Caco-2 (cell line): ENCODE results near the gene CHCHD6. TPM values are rescaled to one million over a fixed set of nuclear protein-coding genes. Genes with fewer than 3 reads are reported as not detected.

Experiments used
- BruUV-seq: library from RNA; stranded (reverse); fragments of 400-500 nt; replicated peaks from 2 replicates; lab custom pipeline; 2021; lab: Mats Ljungman, UMichigan
- CTCF ChIA-PET: fragments of 300-600 bp; sonication (Branson Sonifier 250); formaldehyde crosslinking; loops from one replicate; lab custom pipeline; 2022; ENCODE audit warnings: antibody characterized with exemption; lab: Charles Lee
- POLR2A ChIA-PET: fragments of 300-600 bp; sonication (Branson Sonifier 250); formaldehyde crosslinking; loops from one replicate; lab custom pipeline; 2022; ENCODE audit warnings: antibody characterized with exemption; lab: Charles Lee
- DNase-seq, 2 experiments: peaks; one replicate each; pipeline versions ENCODE4 v3.0.0 to v3.0.0-alpha.2; 2020 to 2022
- H3K27me3 ChIP-seq: replicated peaks from 2 replicates; pipeline ENCODE4 v1.6.0; 2011; ENCODE audit warnings: low read length; ENCODE audit not compliant: control insufficient read depth, insufficient read depth
- H3K36me3 ChIP-seq: 2 replicates; pipeline ENCODE4 v1.5.1; 2011; ENCODE audit warnings: low read length; ENCODE audit not compliant: control insufficient read depth, insufficient read depth
- H3K4me1 ChIP-seq: fragments of 250-450 bp; sonication (Bioruptor Pico); 2 replicates; pipeline ENCODE4 v1.5.1; 2020; ENCODE audit warnings: mild to moderate bottlenecking
- H3K4me3 ChIP-seq: 2 replicates; pipeline ENCODE4 v1.5.1; 2011; ENCODE audit warnings: low read depth, mild to moderate bottlenecking, control low read depth, low read length
- H3K9me3 ChIP-seq: fragments of 250-450 bp; sonication (Bioruptor Pico); 2 replicates; pipeline ENCODE4 v1.5.1; 2020; ENCODE audit warnings: mild to moderate bottlenecking, moderate library complexity
- H3K27ac Mint-ChIP-seq: one replicate; pipeline ENCODE4 v1.8.0; 2022; ENCODE audit warnings: mixed read lengths; ENCODE audit not compliant: unreplicated experiment
- H3K27me3 Mint-ChIP-seq: one replicate; pipeline ENCODE4 v1.8.0; 2022; ENCODE audit warnings: mixed read lengths; ENCODE audit not compliant: insufficient read depth, unreplicated experiment
- H3K36me3 Mint-ChIP-seq: one replicate; pipeline ENCODE4 v1.8.0; 2022; ENCODE audit warnings: mild to moderate bottlenecking, mixed read lengths; ENCODE audit not compliant: insufficient read depth, unreplicated experiment
- H3K4me1 Mint-ChIP-seq: one replicate; pipeline ENCODE4 v1.8.0; 2022; ENCODE audit warnings: low read depth, mixed read lengths; ENCODE audit not compliant: unreplicated experiment
- H3K4me3 Mint-ChIP-seq: one replicate; pipeline ENCODE4 v1.8.0; 2022; ENCODE audit warnings: mild to moderate bottlenecking, moderate library complexity, mixed read lengths; ENCODE audit not compliant: unreplicated experiment
- H3K9me3 Mint-ChIP-seq: one replicate; pipeline ENCODE4 v1.8.0; 2022; ENCODE audit warnings: mixed read lengths; ENCODE audit not compliant: unreplicated experiment
- CTCF ChIP-seq, 2 experiments: fragments of 200-600 bp in 1 of 2; IDR thresholded peaks; 1 replicate in 1 of 2; 2 replicates in 1 of 2; pipeline versions ENCODE4 v1.5.1 to v1.8.0; 2011 to 2022; ENCODE audit warnings: antibody characterized with exemption in 1 of 2, control low read depth in 1 of 2, inconsistent platforms in 1 of 2, low read depth in 1 of 2, low read length in 1 of 2, mild to moderate bottlenecking in 1 of 2, moderate library complexity in 1 of 2; ENCODE audit not compliant: insufficient read depth in 1 of 2, severe bottlenecking in 1 of 2, unreplicated experiment in 1 of 2
- intact Hi-C: fragments of 100-400 bp; cut with micrococcal nuclease; formaldehyde crosslinking; loops from one replicate; pipeline ENCODE4 v1.10.0; 2022; ENCODE audit not compliant: unreplicated experiment
- total RNA-seq: library from RNA; stranded (reverse); gene quantifications from 2 replicates; pipeline ENCODE4 v1.2.3, GENCODE V29; 2022

CHCHD6 gene
- total RNA-seq, 1 experiment from 2014 or later: 49.5 TPM

- intact Hi-C loops: no loop called here
- Mint-ChIP-seq H3K9me3 (no peaks in the 10 kb centered on the region), H3K27ac (no peak overlapping the region), H3K4me1 (no peaks in the 10 kb centered on the region), H3K36me3 (no peaks in the 10 kb centered on the region), H3K27me3 (peaks cover 7% of the 10 kb centered on the region), H3K4me3 (no peak overlapping the region)
- CTCF ChIA-PET: no interaction called here
- BruUV-seq: no TSS peak
- no peak for DNase-seq
- no peaks in the 10 kb centered on the region for H3K36me3 ChIP-seq
- no peaks in the 10 kb centered on the region for H3K4me1 ChIP-seq
- TF ChIP-seq CTCF (IDR thresholded peaks at IDR 0.05; ENCODE audit: insufficient read depth in 1 of 2, low read depth in 1 of 2, low read length in 1 of 2, severe bottlenecking in 1 of 2, unreplicated experiment in 1 of 2): no peak
- POLR2A ChIA-PET: no interaction called here
- peaks cover 2% of the 10 kb centered on the region; the same call in 1 of the 2 replicates for H3K27me3 ChIP-seq
- H3K9me3 ChIP-seq: 0 out of 2 replicates have a peak, but pooled peaks cover 4% of the 10 kb centered on the region
- no peak overlapping the region for H3K4me3 ChIP-seq
Measured at GRCh38 chr3:126663257-126663656, 40.8 kb upstream of the CHCHD6 start.

GRCh38 chr3:126663750-126664149, 40.3 kb upstream of the CHCHD6 start:
- Mint-ChIP-seq H3K27ac (no peak overlapping the region), H3K4me1 (no peaks in the 10 kb centered on the region), H3K36me3 (no peaks in the 10 kb centered on the region), H3K27me3 (peaks cover 7% of the 10 kb centered on the region), H3K4me3 (no peak overlapping the region), H3K9me3 (no peaks in the 10 kb centered on the region)
- no peaks in the 10 kb centered on the region for H3K36me3 ChIP-seq
- ChIA-PET POLR2A (no interaction called here), CTCF (no interaction called here)
- H3K4me3 ChIP-seq: no peak overlapping the region
- no peaks in the 10 kb centered on the region for H3K4me1 ChIP-seq
- intact Hi-C loops: no loop called here
- TF ChIP-seq CTCF (IDR thresholded peaks at IDR 0.05; ENCODE audit: insufficient read depth in 1 of 2, low read depth in 1 of 2, low read length in 1 of 2, severe bottlenecking in 1 of 2, unreplicated experiment in 1 of 2): no peak
- no TSS peak for BruUV-seq
- 0 out of 2 replicates have a peak, but pooled peaks cover 4% of the 10 kb centered on the region for H3K9me3 ChIP-seq
- no peak for DNase-seq
- H3K27me3 ChIP-seq: peaks cover 2% of the 10 kb centered on the region; the same call in 1 of the 2 replicates

- Histone ChIP-seq H3K4me1 (no peaks in the 10 kb centered on the region), H3K36me3 (no peaks in the 10 kb centered on the region), H3K27me3 (peaks cover 2% of the 10 kb centered on the region; the same call in 1 of the 2 replicates), H3K9me3 (0 out of 2 replicates have a peak, but pooled peaks cover 4% of the 10 kb centered on the region), H3K4me3 (no peak overlapping the region)
- no peak overlapping the region for H3K4me3 Mint-ChIP-seq
- intact Hi-C loops: no loop called here
- no peaks in the 10 kb centered on the region for H3K36me3 Mint-ChIP-seq
- POLR2A ChIA-PET: no interaction called here
- no peaks in the 10 kb centered on the region for H3K4me1 Mint-ChIP-seq
- CTCF ChIA-PET: no interaction called here
- H3K9me3 Mint-ChIP-seq: no peaks in the 10 kb centered on the region
- peaks cover 7% of the 10 kb centered on the region for H3K27me3 Mint-ChIP-seq
- BruUV-seq: no TSS peak
- peak in 1 of 2 experiments; percentile 10 for DNase-seq
- TF ChIP-seq CTCF (IDR thresholded peaks at IDR 0.05; ENCODE audit: insufficient read depth in 1 of 2, low read depth in 1 of 2, low read length in 1 of 2, severe bottlenecking in 1 of 2, unreplicated experiment in 1 of 2): no peak
- H3K27ac Mint-ChIP-seq: no peak overlapping the region
Measured at GRCh38 chr3:126664591-126665214, 39.3 kb upstream of the CHCHD6 start.
